ENCODE results near the gene LY9. TPM values are rescaled to one million over a fixed set of nuclear protein-coding genes. Genes with fewer than 3 reads are reported as not detected.

LY9 gene
- polyA plus RNA-seq, 1 donor = 0.34 TPM

DNA sequence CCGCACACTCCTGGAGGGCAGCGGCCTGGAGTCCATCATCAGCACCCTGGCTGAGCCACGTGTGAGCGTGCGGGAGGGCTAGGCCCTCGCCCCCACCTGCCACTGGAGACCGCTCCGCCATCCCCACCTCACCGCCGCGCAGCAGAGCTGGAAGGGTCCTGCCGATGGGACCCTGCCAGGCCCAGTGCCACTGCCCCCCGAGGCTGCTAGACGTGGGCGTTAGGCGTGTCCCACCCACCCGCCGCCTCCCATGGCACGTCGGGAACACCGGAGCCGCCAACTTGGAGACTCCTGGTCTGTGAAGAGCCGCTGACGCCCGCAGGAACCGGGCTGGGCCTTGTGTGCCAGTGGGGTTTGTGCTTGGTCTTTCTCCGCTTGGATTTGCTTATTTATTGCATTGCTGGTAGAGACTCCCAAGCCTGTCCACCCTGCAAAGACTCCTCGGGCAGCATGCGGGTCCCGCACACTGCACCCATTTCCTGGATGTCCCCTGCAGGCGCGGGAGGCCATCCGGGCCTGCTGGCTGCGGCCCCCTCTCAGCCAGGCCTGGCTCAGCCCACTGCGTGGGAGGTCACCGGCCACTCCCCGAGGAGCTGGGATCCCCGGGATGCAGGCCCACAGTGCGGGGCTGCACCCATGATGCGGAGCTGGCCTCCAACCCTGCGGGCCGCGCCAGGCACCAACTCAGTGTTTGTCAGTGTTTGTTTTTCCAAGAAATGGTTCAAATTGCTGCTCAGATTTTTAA lies 6.0 kb downstream of the LY9 start:
- no peak for DNase-seq (ENCODE audit: low read depth)

DNA sequence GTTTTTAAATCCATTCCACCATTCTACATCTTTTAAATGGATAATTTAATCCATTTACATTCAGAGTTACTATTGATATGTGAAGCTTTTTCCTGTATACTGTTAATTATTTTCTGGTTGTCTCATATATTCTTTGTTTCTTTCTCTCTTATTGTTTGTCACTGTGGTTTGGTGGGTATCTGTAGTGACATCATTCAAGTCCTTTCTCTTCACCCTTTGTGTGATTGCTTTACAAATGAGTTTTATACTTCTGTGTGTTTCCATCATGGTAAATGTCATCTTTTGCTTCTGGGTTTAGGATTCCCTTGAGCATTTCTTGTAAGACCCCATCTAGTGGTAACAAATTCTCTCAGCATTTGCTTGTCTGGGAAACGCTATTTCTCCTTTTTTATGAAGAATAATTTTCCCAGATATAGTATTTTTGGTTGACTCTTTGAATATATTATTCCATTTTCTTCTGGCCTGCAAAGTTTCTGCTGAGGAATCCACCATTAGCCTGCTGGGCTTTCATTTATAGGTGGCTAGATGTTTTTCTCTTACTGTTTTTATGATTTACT lies 10.2 kb downstream of the LY9 start:
- DNase-seq (ENCODE audit: low read depth) = no peak

DNA sequence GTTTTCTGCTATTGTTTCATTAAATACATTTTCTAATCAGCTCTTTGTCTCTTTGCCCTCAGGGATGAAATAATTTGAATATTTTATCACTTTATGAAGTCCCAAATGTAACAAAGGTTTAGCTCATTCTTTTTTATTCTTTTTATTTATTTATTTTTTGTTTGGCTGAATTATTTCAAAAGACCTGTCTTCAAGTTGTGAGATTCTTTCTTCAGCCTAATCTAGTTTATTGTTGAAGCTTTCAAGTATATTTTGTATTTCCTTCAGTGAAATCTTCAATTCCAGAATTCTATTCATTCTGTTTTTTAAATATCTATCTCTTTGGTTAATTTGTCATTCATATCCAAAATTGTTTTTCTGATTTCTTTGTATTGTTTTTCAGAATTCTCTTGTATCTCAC lies 10.8 kb downstream of the LY9 start:
- DNase-seq (ENCODE audit: low read depth) = no peak

DNA sequence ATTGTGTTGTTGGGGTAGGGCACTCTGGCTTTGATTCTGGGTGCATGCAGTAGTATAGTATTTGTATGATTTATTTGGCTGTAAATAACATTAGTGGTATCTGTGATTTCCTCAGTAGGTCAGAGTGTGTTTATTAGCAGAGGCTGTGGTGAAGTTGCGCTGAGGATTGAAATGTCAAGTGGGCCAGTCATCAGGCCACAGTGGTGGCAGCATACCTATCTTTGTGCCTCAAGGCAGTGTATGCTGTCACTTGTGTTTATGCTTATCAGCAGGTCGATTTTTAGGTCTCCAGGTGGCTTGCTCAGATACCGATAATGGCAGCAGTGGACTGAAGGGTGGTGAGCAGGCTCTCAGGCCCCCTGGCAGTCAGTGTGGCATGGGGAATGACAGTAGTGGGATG lies 11.3 kb downstream of the LY9 start:
- no peak for DNase-seq (ENCODE audit: low read depth)

DNA sequence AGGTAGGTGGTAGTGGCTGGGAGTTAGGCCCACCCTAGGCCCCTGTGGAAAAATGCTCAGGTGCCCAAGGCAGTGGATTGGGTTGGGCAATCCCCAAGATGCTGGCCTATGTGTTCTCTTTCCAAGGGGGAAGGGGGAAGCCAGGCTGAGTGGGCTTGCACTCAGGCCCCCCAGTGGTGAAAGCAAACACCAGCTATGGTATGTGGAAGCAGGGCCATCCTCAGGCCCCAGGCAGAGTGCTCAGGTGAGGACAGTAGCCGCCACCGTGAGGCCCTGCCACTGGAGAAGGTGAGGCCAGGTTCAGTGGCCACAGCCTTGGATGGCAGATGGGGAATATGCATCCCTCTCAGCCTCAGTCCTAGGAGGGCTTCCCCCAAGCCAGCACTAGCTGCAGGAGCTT lies 11.8 kb downstream of the LY9 start:
- DNase-seq (ENCODE audit: low read depth) = no peak

DNA sequence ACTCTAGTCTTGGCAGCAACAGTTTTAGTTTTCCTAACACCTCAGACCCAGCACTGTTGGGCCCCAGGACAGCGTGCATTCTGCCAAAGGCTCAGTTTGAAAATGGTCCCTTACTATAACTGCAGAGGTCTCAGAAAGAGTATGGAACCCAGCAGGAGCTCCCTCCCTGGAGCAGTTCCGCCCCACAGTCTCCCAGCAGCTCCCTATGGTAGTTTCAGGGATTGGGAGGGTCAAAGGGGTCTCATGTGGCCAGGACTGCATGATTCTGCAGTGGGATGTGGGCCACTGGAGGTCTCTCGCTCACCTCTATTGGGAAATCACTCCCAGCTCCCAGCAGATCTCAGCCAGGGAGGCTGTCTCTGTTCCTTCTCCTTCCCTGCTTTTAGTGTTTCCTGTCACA lies 12.3 kb downstream of the LY9 start:
- no peak for DNase-seq (ENCODE audit: low read depth)

DNA sequence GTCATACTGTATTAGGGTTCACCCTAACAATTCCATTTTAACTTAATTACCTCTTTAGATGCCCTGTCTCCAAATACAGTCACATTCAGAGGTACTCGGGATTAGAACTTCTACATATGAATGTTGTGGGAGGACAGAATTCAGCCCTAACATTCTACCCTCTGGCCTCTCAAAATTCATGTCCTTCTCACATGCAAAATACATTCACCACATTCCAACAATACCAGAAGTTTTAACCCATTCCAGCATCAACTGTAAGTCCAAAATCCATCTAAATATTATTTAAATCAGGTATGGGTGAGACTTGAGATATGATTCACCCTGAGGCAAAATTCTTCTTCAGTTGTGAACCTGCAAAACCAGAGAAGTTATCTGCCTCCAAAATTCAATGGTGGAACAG lies 14.5 kb downstream of the LY9 start:
- no peak for DNase-seq (ENCODE audit: low read depth)

DNA sequence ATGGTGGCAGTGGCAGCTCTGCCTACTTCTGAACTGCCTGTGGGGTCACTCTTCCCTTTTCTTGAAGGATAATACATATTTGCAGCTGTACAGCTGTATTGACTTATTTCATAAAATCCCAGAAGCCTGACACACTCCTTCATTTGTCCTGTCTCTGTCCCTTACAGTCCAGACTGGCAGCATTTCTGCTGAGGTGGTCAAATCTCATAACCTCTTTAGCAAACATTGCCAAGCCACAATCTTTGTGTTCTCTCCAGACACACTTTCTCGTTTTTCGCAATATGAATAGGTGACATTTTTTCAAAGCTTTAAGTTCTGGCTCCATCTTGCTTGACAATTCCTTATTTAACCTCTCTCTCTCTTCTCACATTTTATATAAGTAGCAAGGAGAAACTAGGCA lies 15.2 kb downstream of the LY9 start:
- no peak for DNase-seq (ENCODE audit: low read depth)

DNA sequence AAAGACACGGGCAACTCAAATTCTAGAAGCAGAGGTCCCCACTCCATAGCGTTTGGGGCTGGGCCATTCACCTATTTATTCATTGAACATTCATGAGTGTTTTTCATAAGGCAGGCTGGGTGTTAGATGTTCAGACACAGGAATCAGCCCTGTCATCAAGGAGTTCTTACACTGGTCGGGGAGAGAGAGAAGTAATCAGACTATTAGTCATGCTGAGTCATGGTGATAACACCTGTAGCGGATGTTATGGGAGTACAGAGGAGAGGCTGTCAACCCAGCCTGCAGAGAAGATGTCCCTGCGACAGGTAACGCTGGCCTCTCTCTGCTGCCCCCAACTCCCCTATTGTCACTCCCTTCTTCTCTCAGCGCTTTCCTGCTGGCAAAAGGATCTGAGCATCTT lies 17.2 kb downstream of the LY9 start:
- DNase-seq (ENCODE audit: low read depth) = no peak

DNA sequence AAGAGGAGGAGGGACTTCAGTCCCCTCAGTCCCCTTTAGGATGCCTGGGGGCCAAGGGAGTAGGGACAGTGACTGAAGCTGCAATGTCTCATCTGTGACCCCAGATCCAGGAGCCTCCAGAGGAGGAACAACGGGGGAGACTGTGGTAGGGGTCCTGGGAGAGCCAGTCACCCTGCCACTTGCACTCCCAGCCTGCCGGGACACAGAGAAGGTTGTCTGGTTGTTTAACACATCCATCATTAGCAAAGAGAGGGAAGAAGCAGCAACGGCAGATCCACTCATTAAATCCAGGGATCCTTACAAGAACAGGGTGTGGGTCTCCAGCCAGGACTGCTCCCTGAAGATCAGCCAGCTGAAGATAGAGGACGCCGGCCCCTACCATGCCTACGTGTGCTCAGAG lies 18.3 kb downstream of the LY9 start:
- no peak for DNase-seq (ENCODE audit: low read depth)

DNA sequence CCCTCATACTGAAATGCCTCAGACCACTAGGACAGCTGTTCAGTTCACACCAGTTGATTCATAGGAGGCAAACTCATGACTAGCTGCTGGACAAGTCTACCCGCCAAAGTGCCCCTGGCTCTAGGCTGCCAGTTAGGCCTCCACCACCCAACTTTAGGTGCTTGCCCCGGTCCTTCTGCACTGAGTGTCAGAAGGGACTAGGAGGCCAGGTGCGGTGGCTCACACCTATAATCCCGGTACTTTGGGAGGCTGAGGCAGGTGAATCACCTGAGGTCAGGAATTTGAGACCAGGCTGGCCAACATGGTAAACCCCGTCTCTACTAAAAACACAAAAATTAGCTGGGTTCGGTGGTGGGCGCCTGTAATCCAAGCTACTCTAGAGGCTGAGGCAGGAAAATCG lies 18.9 kb downstream of the LY9 start:
- no peak for DNase-seq (ENCODE audit: low read depth)

DNA sequence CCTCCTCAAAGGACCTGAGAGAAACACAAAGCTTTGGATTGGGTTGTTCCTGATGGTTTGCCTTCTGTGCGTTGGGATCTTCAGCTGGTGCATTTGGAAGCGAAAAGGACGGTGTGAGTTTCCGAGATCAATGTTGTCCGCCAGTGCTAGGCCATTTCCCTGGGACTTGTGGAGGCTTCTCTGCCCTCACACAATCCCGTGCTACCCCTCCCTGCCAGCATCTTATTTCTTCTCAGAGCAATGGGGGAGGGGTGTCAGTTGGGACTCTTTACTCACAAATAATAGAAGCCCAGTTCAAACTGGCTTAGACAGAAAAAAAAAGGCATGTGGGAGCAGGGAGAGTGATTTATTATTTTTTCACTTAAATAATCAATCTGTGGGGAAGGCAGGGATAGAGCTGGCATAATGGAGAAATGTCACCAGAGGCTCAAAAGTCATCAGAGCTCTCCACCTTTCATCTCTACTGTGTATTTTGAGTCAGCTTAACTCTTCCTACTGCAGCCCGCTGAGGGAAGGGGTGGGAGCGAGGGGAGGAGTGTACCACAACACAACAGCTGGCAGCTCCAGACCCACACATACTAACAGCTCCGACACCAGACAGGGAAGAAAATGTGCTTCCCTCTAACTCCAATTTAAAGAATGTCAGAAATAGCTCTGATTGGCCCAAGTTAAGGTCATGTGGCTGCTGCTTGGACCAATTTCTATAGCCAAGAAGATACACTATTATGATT lies 22.4 kb downstream of the LY9 start:
- DNase-seq (ENCODE audit: low read depth) = no peak

DNA sequence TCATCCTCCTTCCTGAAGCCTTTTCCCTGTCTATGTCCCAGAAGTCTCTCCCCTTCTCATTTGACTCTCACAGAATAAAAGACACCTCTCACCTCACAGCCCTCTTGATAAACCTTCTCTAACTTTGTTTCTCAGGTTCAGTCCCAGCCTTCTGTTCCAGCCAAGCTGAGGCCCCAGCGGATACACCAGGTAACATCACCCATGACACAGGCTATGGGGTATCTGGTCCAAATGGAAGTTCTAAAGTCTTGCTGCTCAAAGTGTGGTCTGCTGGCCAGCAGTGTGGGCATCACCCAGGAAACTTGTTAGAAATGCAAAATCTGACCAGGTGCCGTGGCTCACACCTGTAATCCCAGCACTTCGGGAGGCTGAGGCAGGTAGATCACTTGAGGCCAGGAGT lies 23.2 kb downstream of the LY9 start:
- DNase-seq (ENCODE audit: low read depth) = no peak

DNA sequence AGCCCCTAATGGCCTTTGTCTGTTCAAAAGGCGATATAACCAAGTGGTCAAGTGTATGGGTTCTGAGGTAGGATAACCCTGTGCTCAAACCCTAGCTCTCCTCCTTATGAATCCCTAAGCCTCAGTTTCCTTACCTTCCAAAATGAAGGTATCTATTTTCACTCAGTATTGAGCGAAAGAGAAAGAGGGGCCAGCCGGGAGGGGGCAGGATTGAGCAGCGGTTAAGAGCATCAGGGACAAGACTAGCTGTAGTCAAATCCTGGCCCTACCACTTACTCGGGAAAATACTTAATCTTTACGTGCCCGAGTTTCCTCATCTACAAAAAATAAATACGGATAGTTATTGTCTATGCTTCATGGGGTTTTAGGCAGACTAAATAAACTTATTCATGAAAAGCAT lies 25.7 kb downstream of the LY9 start:
- DNase-seq (ENCODE audit: low read depth) = no peak

DNA sequence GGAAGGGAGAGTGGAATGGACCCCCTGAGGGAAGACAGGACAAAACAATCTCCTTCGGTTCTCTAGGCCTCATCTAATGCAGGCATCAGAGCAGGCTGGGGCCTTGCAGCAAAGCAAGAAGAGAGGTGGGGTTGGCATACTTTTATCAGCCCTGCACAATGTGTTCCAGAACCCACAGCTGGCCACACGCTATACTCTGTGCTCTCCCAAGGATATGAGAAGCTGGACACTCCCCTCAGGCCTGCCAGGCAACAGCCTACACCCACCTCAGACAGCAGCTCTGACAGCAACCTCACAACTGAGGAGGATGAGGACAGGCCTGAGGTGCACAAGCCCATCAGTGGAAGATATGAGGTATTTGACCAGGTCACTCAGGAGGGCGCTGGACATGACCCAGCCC lies 27.3 kb downstream of the LY9 start:
- DNase-seq (ENCODE audit: low read depth) = no peak

DNA sequence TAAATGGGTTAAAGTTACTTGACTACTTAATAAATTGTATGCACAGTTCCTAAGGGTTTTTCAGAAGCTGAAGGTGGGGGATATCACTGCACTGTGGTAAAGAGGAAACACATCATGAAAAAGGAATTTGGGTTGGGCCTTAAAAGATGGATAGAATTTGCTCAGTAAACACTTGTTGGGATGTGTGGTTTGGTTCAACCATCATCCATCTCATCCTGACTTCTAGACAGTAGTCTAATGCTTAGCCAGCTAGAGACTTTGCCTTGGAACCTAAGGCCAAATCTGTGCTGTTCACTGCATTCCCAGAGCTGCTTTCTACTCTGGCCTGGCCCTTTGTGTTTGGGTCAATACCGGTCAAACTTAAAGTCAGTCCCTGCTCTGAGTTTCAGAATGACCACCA lies 30.6 kb downstream of the LY9 start:
- no peak for DNase-seq (ENCODE audit: low read depth)

DNA sequence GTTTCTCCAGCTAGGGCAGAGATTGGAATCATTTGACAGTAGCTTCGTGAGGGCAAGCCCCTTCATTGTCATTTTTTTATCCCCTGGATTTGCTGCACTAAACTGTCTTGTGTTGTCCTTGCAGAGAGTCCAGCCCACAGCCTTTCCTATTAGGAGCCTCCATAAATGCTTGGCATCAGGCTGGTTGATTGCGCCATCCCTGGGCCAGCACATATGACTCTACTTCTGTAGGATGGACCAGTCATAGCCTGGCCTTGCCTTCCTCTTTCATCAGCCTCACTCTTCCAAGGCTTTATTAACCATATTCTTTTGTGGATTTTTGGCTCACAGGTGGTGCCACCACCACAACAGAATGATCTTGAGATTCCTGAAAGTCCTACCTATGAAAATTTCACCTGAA lies 31.4 kb downstream of the LY9 start:
- DNase-seq (ENCODE audit: low read depth) = no peak

DNA sequence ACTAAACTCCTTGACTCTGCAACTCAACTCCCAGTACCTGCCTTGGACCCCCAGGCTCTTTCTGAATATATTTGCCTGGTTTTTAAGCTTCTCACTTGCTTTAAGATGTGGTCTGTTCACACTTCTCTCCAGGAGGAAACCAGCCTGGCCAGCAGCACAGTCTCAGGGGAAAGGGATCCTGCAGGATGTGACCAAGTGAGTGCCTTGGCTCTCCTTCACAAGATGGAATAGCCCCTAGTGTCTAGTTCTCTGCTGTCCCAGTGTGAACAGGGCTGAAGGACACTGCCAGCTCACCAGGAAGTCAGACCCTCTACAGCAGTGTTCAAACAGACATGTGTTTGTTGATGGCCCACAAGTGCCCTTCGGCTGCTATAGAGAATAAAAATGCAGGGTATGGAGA lies 33.8 kb downstream of the LY9 start:
- no peak for DNase-seq (ENCODE audit: low read depth)

DNA sequence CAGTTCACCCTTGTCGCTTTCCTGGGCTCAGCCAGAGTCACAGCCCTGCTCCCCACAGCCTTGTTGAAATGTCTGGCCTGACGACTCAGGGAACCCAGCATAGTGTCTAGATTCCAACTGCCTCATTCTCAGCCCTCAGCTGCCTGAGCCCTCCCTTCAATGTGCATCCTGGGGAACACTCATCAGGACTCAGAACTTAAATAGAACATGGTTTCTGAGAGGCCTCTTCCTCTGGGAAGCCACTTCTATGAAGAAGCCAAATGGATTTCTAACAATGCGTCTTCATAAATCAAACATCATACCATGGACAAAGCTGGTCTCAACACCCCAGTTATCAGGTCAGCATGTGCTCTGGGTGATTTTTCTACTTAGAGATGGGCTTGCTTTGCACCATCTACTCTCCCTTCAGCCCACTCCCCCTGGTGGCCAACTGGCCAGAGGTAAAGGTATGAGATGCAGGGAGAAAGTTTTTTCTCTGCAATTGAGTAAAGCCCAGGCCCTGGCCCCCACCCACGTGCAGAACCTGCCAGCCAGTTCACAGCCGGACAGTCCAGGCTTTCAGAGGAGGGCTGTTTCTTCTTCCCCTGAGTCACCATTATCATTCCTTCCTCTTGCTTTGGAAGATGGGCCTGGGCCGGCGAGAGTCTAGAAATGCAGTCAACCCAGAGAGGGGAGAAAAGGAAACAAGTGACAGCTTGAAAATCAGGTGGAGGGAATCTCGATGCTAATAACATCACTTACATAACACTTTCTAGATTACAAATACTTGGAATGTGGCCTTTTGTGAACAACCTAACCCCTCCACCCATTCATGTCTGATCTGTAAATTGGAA lies 34.6 kb downstream of the LY9 start:
- DNase-seq (ENCODE audit: low read depth) = no peak

DNA sequence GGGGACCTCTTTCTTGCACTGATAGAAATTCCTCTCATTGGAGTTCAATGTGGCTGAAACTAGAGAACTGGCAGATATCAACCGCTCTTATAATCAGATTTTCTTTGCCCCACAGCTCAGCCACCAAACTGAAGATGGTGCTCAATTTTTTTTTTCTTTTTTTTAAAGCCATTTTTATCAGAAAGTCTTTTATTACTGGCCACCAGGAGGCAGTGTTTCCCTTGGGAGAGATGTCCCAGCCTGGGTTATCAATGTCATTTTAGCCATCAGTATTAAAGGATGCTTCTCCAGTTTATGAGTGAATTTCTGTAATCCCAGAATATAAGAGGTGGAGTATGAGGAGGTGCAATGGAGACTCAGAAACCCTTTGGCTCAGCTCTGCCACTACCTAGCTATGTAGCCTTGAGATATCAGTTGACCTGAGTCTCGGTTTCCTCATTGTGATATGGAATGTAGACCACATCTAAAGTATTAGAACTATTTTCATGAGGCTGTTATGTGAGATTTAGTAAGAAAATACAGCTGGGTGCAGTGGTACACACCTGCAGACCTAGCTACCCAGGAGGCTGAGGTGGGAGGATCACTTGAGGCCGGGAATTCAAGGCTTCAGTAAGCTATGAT lies 39.1 kb downstream of the LY9 start:
- no peak for DNase-seq (ENCODE audit: low read depth)

DNA sequence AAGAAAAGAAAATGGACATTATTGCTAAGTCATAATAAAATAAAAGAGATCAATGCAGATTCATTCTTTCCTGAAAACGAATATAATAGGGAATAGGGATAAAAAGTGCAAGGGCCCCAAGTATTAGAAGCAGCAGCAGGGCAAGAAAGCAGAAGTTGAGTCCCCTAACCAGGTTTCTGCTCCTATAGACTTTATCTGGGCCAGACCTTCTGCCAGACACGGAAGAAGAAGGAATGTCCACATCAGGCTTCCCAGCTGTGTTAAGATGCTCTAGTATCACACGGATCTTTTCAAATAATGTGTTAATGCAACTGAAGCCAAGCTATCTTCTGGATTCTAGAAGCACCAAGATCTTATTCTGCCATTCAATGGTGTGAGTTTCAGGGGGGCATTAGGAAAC lies 39.8 kb downstream of the LY9 start:
- no peak for DNase-seq (ENCODE audit: low read depth)

DNA sequence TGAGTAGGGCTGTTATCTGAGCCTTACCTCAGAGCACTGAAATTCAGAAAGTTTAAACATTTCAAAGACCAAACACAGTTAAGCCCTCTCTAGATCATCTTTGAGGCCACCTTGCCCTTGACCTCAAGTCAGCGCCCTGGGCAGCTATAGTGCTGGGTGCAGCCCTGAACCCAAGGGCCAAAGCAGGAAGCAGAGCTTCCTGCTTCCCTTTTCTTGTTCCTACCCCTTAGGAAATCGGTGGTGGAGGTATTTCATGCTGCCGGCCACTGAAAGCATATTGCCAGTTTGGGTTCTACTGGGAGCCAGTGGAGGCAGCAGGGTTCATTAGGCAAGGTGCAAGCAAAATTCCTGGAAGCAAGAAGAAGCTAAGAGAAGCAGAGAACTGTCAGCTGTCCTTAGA lies 40.6 kb downstream of the LY9 start:
- DNase-seq (ENCODE audit: low read depth) = no peak

Measured in forelimb muscle (tissue), 1 donor.